IMR-90 (cell line): Measurements from ENCODE around the gene SLC6A9. TPM values are rescaled to one million over a fixed set of nuclear protein-coding genes. Genes with fewer than 3 reads are reported as not detected.

Experiments
- ATAC-seq: fragments of 200-7000 bp; cut with Tn5 transposase; 2 replicates; pipeline ENCODE4 v1.9.1; 2020; ENCODE audit warnings: low read depth, mild to moderate bottlenecking, moderate library complexity
- BruUV-seq: library from RNA; stranded (reverse); fragments of 400-500 nt; replicated peaks from 2 replicates; lab custom pipeline; 2021; lab: Mats Ljungman, UMichigan
- CTCF ChIA-PET: fragments of 300-600 bp; formaldehyde crosslinking; extraction: SDS; loops from one replicate; lab custom pipeline; 2021; ENCODE audit warnings: antibody characterized with exemption; lab: Yijun Ruan, JAX
- POLR2A ChIA-PET: fragments of 300-600 bp; sonication (Branson Sonifier 250); formaldehyde crosslinking; loops from one replicate; lab custom pipeline; 2022; ENCODE audit warnings: antibody characterized with exemption; ENCODE audit not compliant: unreplicated experiment; lab: Charles Lee
- DNase-seq: peaks from one replicate; pipeline ENCODE4 v3.0.0; 2013
- H2AFZ ChIP-seq: replicated peaks from 2 replicates; pipeline ENCODE3; 2013; ENCODE audit warnings: low read length, mild to moderate bottlenecking; ENCODE audit not compliant: poor library complexity
- H2AK5ac ChIP-seq: 2 replicates; pipeline ENCODE4 v1.6.1; 2013; ENCODE audit warnings: low read depth, low read length, inconsistent platforms
- H2AK9ac ChIP-seq: replicated peaks from 2 replicates; pipeline ENCODE3; 2013; ENCODE audit warnings: mild to moderate bottlenecking, low read depth, low read length, moderate library complexity; ENCODE audit not compliant: poor library complexity
- H2BK120ac ChIP-seq: 2 replicates; pipeline ENCODE4 v1.6.1; 2013; ENCODE audit warnings: low read depth, low read length, inconsistent platforms
- H2BK15ac ChIP-seq: 3 replicates; pipeline ENCODE4 v1.6.1; 2013; ENCODE audit warnings: low read depth, low read length, inconsistent platforms
- H2BK20ac ChIP-seq: 2 replicates; pipeline ENCODE4 v1.6.1; 2013; ENCODE audit warnings: low read depth, mild to moderate bottlenecking, inconsistent platforms, low read length, moderate library complexity
- H2BK5ac ChIP-seq: 2 replicates; pipeline ENCODE4 v1.6.1; 2013; ENCODE audit warnings: mild to moderate bottlenecking, low read depth, low read length, inconsistent platforms; ENCODE audit not compliant: poor library complexity, severe bottlenecking
- H3K14ac ChIP-seq: replicated peaks from 2 replicates; pipeline ENCODE4 v1.6.1; 2013; ENCODE audit warnings: low read depth, low read length, inconsistent platforms
- H3K18ac ChIP-seq: 2 replicates; pipeline ENCODE4 v1.6.1; 2013; ENCODE audit warnings: low read depth, low read length, control low read depth
- H3K23ac ChIP-seq: 2 replicates; pipeline ENCODE4 v1.6.1; 2013; ENCODE audit warnings: low read depth, low read length, inconsistent platforms
- H3K27ac ChIP-seq: 2 replicates; pipeline ENCODE4 v1.5.1; 2013; ENCODE audit warnings: mild to moderate bottlenecking, control low read depth, low read length; ENCODE audit not compliant: insufficient read depth
- H3K27me3 ChIP-seq: 2 replicates; pipeline ENCODE4 v1.6.1; 2013; ENCODE audit warnings: low read length; ENCODE audit not compliant: control insufficient read depth, insufficient read depth
- H3K36me3 ChIP-seq: 2 replicates; pipeline ENCODE4 v1.6.1; 2013; ENCODE audit warnings: low read length, mixed read lengths; ENCODE audit not compliant: control insufficient read depth, insufficient read depth
- H3K4ac ChIP-seq: 2 replicates; pipeline ENCODE4 v1.6.1; 2013; ENCODE audit warnings: low read depth, low read length, inconsistent platforms
- H3K4me1 ChIP-seq: 2 replicates; pipeline ENCODE4 v1.6.1; 2013; ENCODE audit warnings: low read length, mixed read lengths; ENCODE audit not compliant: control insufficient read depth, insufficient read depth
- H3K4me2 ChIP-seq: 2 replicates; pipeline ENCODE4 v1.6.1; 2013; ENCODE audit warnings: low read depth, mild to moderate bottlenecking, control low read depth, low read length, moderate library complexity
- H3K4me3 ChIP-seq: 2 replicates; pipeline ENCODE4 v1.5.1; 2013; ENCODE audit warnings: low read depth, mild to moderate bottlenecking, control low read depth, low read length, moderate library complexity; ENCODE audit not compliant: insufficient read depth
- H3K56ac ChIP-seq: 2 replicates; pipeline ENCODE4 v1.6.1; 2013; ENCODE audit warnings: low read length, inconsistent platforms; ENCODE audit not compliant: insufficient read depth; ENCODE audit errors: extremely low read depth
- H3K79me1 ChIP-seq, 2 experiments: 2 replicates each; pipeline ENCODE4 v1.6.1; 2013; ENCODE audit warnings: low read length in 2 of 2, inconsistent platforms in 1 of 2, low read depth in 1 of 2
- H3K9ac ChIP-seq: 2 replicates; pipeline ENCODE4 v1.6.1; 2013; ENCODE audit warnings: low read depth, low read length, control low read depth
- H3K9me1 ChIP-seq: 2 replicates; pipeline ENCODE4 v1.6.1; 2013; ENCODE audit warnings: low read length, inconsistent platforms; ENCODE audit not compliant: insufficient read depth
- H3K9me3 ChIP-seq: 2 replicates; pipeline ENCODE4 v1.6.1; 2013; ENCODE audit warnings: low read length; ENCODE audit not compliant: control insufficient read depth, insufficient read depth
- H4K20me1 ChIP-seq: 2 replicates; pipeline ENCODE4 v1.6.1; 2013; ENCODE audit warnings: low read length, inconsistent platforms; ENCODE audit not compliant: insufficient read depth
- H4K5ac ChIP-seq: 2 replicates; pipeline ENCODE4 v1.6.1; 2013; ENCODE audit warnings: mild to moderate bottlenecking, low read depth, low read length, control low read depth
- H4K8ac ChIP-seq, 2 experiments: 2 replicates each; pipeline ENCODE4 v1.6.1; 2013; ENCODE audit warnings: low read depth in 2 of 2, low read length in 2 of 2, control low read depth in 1 of 2, inconsistent platforms in 1 of 2
- H4K91ac ChIP-seq: 2 replicates; pipeline ENCODE4 v1.6.1; 2013; ENCODE audit warnings: low read depth, low read length, inconsistent platforms; ENCODE audit not compliant: insufficient read depth
- ELK1 ChIP-seq: fragments of 150-350 bp; IDR thresholded peaks from 2 replicates; pipeline ENCODE4 v1.6.1; 2016; ENCODE audit warnings: low read depth, mild to moderate bottlenecking, low read length, moderate library complexity, borderline replicate concordance
- FOS ChIP-seq: fragments of 150-350 bp; IDR thresholded peaks from 2 replicates; pipeline ENCODE4 v1.6.1; 2016; ENCODE audit warnings: low read depth, low read length
- MAFK ChIP-seq: IDR thresholded peaks from 2 replicates; pipeline ENCODE4 v1.6.1; 2012; ENCODE audit warnings: low read depth, low read length, improper control_type of control experiment
- SMC3 ChIP-seq: fragments of 150-350 bp; IDR thresholded peaks from 2 replicates; pipeline ENCODE4 v1.6.1; 2016; ENCODE audit warnings: low read depth, mild to moderate bottlenecking, antibody characterized with exemption, low read length, moderate library complexity
- WGBS, 2 experiments: methylation state at CpG; one replicate each; pipeline versions ENCODE4 v1.1.5 to v1.1.7; 2013; ENCODE audit warnings: missing lambda C conversion rate in 2 of 2; ENCODE audit not compliant: insufficient read length in 1 of 2; ENCODE audit errors: extremely low coverage in 2 of 2; 5-methylcytosine and 5-hydroxymethylcytosine counted together
- dilution Hi-C: fragments of 300-500 bp; cut with HindIII; formaldehyde crosslinking; loops from one replicate; pipeline ENCODE4 v1.14.3; 2018; ENCODE audit warnings: low sequenced_read_pairs; ENCODE audit not compliant: unreplicated experiment
- in situ Hi-C: fragments of 300-500 bp; cut with MboI; formaldehyde crosslinking; loops from 3 replicates; pipeline ENCODE4 v1.14.3; 2019; ENCODE audit warnings: low sequenced_read_pairs, inconsistent platforms, mixed read lengths
- intact Hi-C: fragments of 100-400 bp; cut with micrococcal nuclease; formaldehyde crosslinking; loops from 2 replicates; pipeline ENCODE4 v1.10.0; 2022
- polyA plus RNA-seq, 3 experiments: library from polyadenylated mRNA; depleted of rRNA; stranded (reverse); fragments of >200 nt; gene quantifications; 2 replicates each; pipeline ENCODE4 v1.2.3, GENCODE V29; 2012; ENCODE audit warnings: low replicate concordance in 1 of 3
- total RNA-seq: library from RNA; depleted of rRNA; stranded (reverse); fragments of >200 nt; gene quantifications from 2 replicates; pipeline ENCODE4 v1.2.3, GENCODE V29; 2012

SLC6A9 gene
- total and polyA plus RNA-seq, 2 of the 4 experiments (the other 2 are of a cell fraction), result 2.0 to 6.6 TPM

GRCh38 chr1:44061857-44062256, 30.6 kb upstream of the SLC6A9 start:
- H3K27ac ChIP-seq, result no peak overlapping the region
- H4K20me1 ChIP-seq, result no peaks in the 10 kb centered on the region
- H3K9ac ChIP-seq, result no peak overlapping the region
- DNase-seq (no peak), ATAC-seq (no peak)
- no peaks in the 10 kb centered on the region for H3K27me3 ChIP-seq
- no peak overlapping the region for H2BK15ac ChIP-seq
- H3K36me3 ChIP-seq, result no peaks in the 10 kb centered on the region
- no peaks in the 10 kb centered on the region; a peak in 1 of 4 replicates for H3K79me1 ChIP-seq
- TF ChIP-seq MAFK (no peak), ELK1 (no peak), FOS (no peak), SMC3 (no peak)
- H3K4ac ChIP-seq, result no peak overlapping the region
- BruUV-seq, result no TSS peak
- no CpG with 5 or more reads among the region's 2 CpGs for WGBS, 2 experiments
- H3K56ac ChIP-seq, result no peak overlapping the region
- no peak overlapping the region for H2BK120ac ChIP-seq
- H4K8ac ChIP-seq, result no peak overlapping the region
- in situ Hi-C loops, result no loop called here
- no peak overlapping the region for H3K18ac ChIP-seq
- no peak overlapping the region for H2AK9ac ChIP-seq
- no peak overlapping the region for H2AFZ ChIP-seq
- H4K91ac ChIP-seq, result no peak overlapping the region
- H3K23ac ChIP-seq, result no peak overlapping the region
- no peaks in the 10 kb centered on the region for H3K9me1 ChIP-seq
- no peak overlapping the region for H2AK5ac ChIP-seq
- no peak overlapping the region for H3K4me3 ChIP-seq
- no peak overlapping the region for H2BK5ac ChIP-seq
- POLR2A ChIA-PET, result no interaction called here
- 0 out of 2 replicates have a peak, but pooled peaks cover 1% of the 10 kb centered on the region for H3K4me1 ChIP-seq
- no peaks in the 10 kb centered on the region for H3K9me3 ChIP-seq
- H4K5ac ChIP-seq, result no peak overlapping the region
- H3K14ac ChIP-seq, result no peak overlapping the region
- CTCF ChIA-PET, result no interaction called here
- intact Hi-C loops, result no loop called here
- H2BK20ac ChIP-seq, result no peak overlapping the region
- no peak overlapping the region for H3K4me2 ChIP-seq
- dilution Hi-C loops, result no loop called here
